Liver (tissue), 9 donors: Measurements from ENCODE around the gene KCTD16. TPM values are rescaled to one million over a fixed set of nuclear protein-coding genes. Genes with fewer than 3 reads are reported as not detected.

Source experiments
- DNase-seq: peaks from one replicate; pipeline ENCODE4 v3.0.0-alpha.2; 2017; ENCODE audit warnings: low spot score
- H3K27ac ChIP-seq, 2 donors: one replicate each; pipeline ENCODE4 v1.7.0; 2013; ENCODE audit warnings: inconsistent platforms in 2 of 2, low read length in 2 of 2, control low read depth in 1 of 2, low read depth in 1 of 2, mild to moderate bottlenecking in 1 of 2
- H3K27me3 ChIP-seq, 4 donors: one replicate each; pipeline versions ENCODE4 v1.6.1 to v1.7.0; 2013; ENCODE audit warnings: low read length in 3 of 4, inconsistent platforms in 1 of 4, mild to moderate bottlenecking in 1 of 4, moderate library complexity in 1 of 4; ENCODE audit not compliant: control insufficient read depth in 4 of 4, insufficient read depth in 4 of 4
- H3K36me3 ChIP-seq, 4 donors: one replicate each; pipeline versions ENCODE4 v1.6.1 to v1.7.0; 2013; ENCODE audit warnings: low read length in 3 of 4, mild to moderate bottlenecking in 3 of 4, low read depth in 1 of 4, moderate library complexity in 1 of 4; ENCODE audit not compliant: control insufficient read depth in 4 of 4, insufficient read depth in 3 of 4
- H3K4me1 ChIP-seq, 4 donors: one replicate each; pipeline versions ENCODE4 v1.6.1 to v1.7.0; 2013; ENCODE audit warnings: low read length in 3 of 4, mild to moderate bottlenecking in 3 of 4, moderate library complexity in 1 of 4; ENCODE audit not compliant: control insufficient read depth in 4 of 4, insufficient read depth in 4 of 4
- H3K4me3 ChIP-seq, 3 donors: one replicate each; pipeline versions ENCODE4 v1.6.1 to v1.7.0; 2013; ENCODE audit warnings: low read length in 3 of 3, control low read depth in 1 of 3, low read depth in 1 of 3, mild to moderate bottlenecking in 1 of 3
- H3K9ac ChIP-seq, 2 donors: one replicate each; pipeline ENCODE4 v1.7.0; 2013; ENCODE audit warnings: low read length in 2 of 2, mild to moderate bottlenecking in 2 of 2, moderate library complexity in 2 of 2, control low read depth in 1 of 2, low read depth in 1 of 2
- H3K9me3 ChIP-seq, 4 donors: one replicate each; pipeline versions ENCODE4 v1.6.1 to v1.7.0; 2013; ENCODE audit warnings: low read length in 3 of 4; ENCODE audit not compliant: control insufficient read depth in 4 of 4
- EGR1 ChIP-seq, 2 donors: IDR thresholded peaks; 2 replicates each; pipeline ENCODE4 v1.6.1; 2016 to 2018; ENCODE audit warnings: antibody characterized with exemption in 2 of 2, low read depth in 2 of 2
- FOXA1 ChIP-seq: IDR thresholded peaks from 2 replicates; pipeline ENCODE4 v1.6.1; 2016; ENCODE audit warnings: antibody characterized with exemption
- FOXA2 ChIP-seq: IDR thresholded peaks from 2 replicates; pipeline ENCODE4 v1.6.1; 2016; ENCODE audit warnings: antibody characterized with exemption
- GABPA ChIP-seq, 2 donors: IDR thresholded peaks in 1 of 2; conservative IDR thresholded peaks in 1 of 2; 2 replicates each; pipeline ENCODE4 v1.6.1; 2016; ENCODE audit warnings: antibody characterized with exemption in 2 of 2, mild to moderate bottlenecking in 1 of 2, moderate library complexity in 1 of 2
- HNF4A ChIP-seq, 2 donors: conservative IDR thresholded peaks; 2 replicates each; pipeline ENCODE4 v1.6.1; 2016; ENCODE audit warnings: antibody characterized with exemption in 2 of 2, mild to moderate bottlenecking in 2 of 2
- HNF4G ChIP-seq: IDR thresholded peaks from 2 replicates; pipeline ENCODE4 v1.6.1; 2016; ENCODE audit warnings: antibody characterized with exemption
- JUND ChIP-seq, 2 donors: IDR thresholded peaks; 2 replicates each; pipeline ENCODE4 v1.6.1; 2016; ENCODE audit warnings: antibody characterized with exemption in 2 of 2
- NR2F2 ChIP-seq: IDR thresholded peaks from 2 replicates; pipeline ENCODE4 v1.6.1; 2016; ENCODE audit warnings: antibody characterized with exemption
- RAD21 ChIP-seq, 2 donors: IDR thresholded peaks; 2 replicates each; pipeline ENCODE4 v1.6.1; 2016; ENCODE audit warnings: antibody characterized with exemption in 2 of 2, mild to moderate bottlenecking in 2 of 2
- RXRA ChIP-seq, 2 donors: IDR thresholded peaks; 2 replicates each; pipeline ENCODE4 v1.6.1; 2017 to 2018; ENCODE audit warnings: antibody characterized with exemption in 2 of 2, mild to moderate bottlenecking in 1 of 2
- SP1 ChIP-seq: IDR thresholded peaks from 2 replicates; pipeline ENCODE4 v1.6.1; 2018; ENCODE audit warnings: antibody characterized with exemption, mild to moderate bottlenecking
- TAF1 ChIP-seq: conservative IDR thresholded peaks from 2 replicates; pipeline ENCODE4 v1.6.1; 2016; ENCODE audit warnings: antibody characterized with exemption, mild to moderate bottlenecking
- YY1 ChIP-seq: IDR thresholded peaks from 2 replicates; pipeline ENCODE4 v1.6.1; 2016; ENCODE audit warnings: antibody characterized with exemption, mild to moderate bottlenecking
- WGBS: extraction: QIAGEN DNeasy Blood & Tissue Kit; methylation state at CpG from one replicate; pipeline ENCODE4 v1.1.7; 2013; 5-methylcytosine and 5-hydroxymethylcytosine counted together
- polyA plus RNA-seq, 2 donors: library from polyadenylated mRNA; stranded (reverse) in 1 of 2; unstranded in 1 of 2; fragments of 200-250 nt in 1 of 2; fragments of >200 nt in 1 of 2; fragmentation: Nextera tagmentation in 1 of 2; extraction: Ambion mirVana in 1 of 2; gene quantifications; one replicate each; pipeline versions ENCODE4 v1.2.1 to v1.2.3, GENCODE V29; 2013 to 2015
- total RNA-seq, 2 donors: library from RNA; depleted of rRNA; stranded (reverse); fragments of >200 nt; gene quantifications; one replicate each; pipeline ENCODE4 v1.2.3, GENCODE V29; 2014
- TF ChIP-seq, protein P1 (sequence below): IDR thresholded peaks from 2 replicates; pipeline ENCODE4 v1.6.1; 2016; ENCODE audit warnings: antibody characterized with exemption
- TF ChIP-seq, protein P2 (sequence below): IDR thresholded peaks from 2 replicates; pipeline ENCODE4 v1.6.1; 2016; ENCODE audit warnings: antibody characterized with exemption
- TF ChIP-seq, protein P3 (sequence below): IDR thresholded peaks from 2 replicates; pipeline ENCODE4 v1.6.1; 2016; ENCODE audit warnings: antibody characterized with exemption
- TF ChIP-seq, protein P4 (sequence below): fragments of 150-350 bp; IDR thresholded peaks from 2 replicates; pipeline ENCODE4 v1.5.1; 2017; ENCODE audit warnings: improper control_type of control experiment, low read depth, low read length; ENCODE audit not compliant: missing input control
- TF ChIP-seq, protein P5 (sequence below): IDR thresholded peaks from 2 replicates; pipeline ENCODE4 v1.6.1; 2016; ENCODE audit warnings: antibody characterized with exemption, mild to moderate bottlenecking
- donor health status: healthy.
- donor health status: healthy.
- donor health status: healthy.
- donor health status: healthy.
- donor health status: healthy.

KCTD16 gene
- total and polyA plus RNA-seq, 4 donors: under 0.01 to 0.05 (median 0.01) TPM; not detected in 1

DNA sequence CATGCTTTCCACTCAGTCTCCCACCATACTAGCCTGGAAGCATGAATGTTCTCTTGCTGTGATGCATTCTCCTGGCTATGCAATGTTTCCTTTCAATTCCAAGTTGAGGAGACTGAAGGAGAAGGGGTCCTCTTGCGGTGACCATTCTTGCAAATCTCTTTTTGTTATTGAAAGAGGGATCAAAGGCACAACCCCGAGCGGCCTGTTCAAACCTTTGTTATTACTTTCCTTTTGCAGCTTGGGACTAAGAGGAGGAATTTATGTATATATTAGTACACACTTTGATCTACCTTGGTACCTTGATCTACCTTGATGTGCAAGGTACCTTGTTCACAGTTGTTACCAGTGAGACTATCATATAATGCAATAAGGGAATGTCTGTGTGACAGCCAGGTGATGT, 147.3 kb downstream of the KCTD16 start:
- H3K27me3 ChIP-seq: no peaks in the 10 kb centered on the region
- no peak for TF ChIP-seq HNF4A (conservative IDR thresholded peaks at IDR 0.05)
- TF ChIP-seq HNF4G: no peak
- TF ChIP-seq, protein P1, sequence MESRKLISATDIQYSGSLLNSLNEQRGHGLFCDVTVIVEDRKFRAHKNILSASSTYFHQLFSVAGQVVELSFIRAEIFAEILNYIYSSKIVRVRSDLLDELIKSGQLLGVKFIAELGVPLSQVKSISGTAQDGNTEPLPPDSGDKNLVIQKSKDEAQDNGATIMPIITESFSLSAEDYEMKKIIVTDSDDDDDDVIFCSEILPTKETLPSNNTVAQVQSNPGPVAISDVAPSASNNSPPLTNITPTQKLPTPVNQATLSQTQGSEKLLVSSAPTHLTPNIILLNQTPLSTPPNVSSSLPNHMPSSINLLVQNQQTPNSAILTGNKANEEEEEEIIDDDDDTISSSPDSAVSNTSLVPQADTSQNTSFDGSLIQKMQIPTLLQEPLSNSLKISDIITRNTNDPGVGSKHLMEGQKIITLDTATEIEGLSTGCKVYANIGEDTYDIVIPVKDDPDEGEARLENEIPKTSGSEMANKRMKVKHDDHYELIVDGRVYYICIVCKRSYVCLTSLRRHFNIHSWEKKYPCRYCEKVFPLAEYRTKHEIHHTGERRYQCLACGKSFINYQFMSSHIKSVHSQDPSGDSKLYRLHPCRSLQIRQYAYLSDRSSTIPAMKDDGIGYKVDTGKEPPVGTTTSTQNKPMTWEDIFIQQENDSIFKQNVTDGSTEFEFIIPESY: no peak
- WGBS: 87% methylated on average over 3 of the region's 3 CpGs

GRCh38 chr5:144318460-144318859, 147.8 kb downstream of the KCTD16 start:
- WGBS: 81% methylated on average over 4 of the region's 4 CpGs
- no peak overlapping the region for H3K9ac ChIP-seq

More for the DNA sequence above, 147.3 kb downstream of the KCTD16 start:
- no peaks in the 10 kb centered on the region for H3K36me3 ChIP-seq
- DNase-seq: no peak
- H3K27ac ChIP-seq: no peak overlapping the region
- H3K9ac ChIP-seq: no peak overlapping the region
- peaks cover 0 to 8% (median 3%) of the 10 kb centered on the region in 4 donors for H3K4me1 ChIP-seq
- no peaks in the 10 kb centered on the region for H3K9me3 ChIP-seq
- H3K4me3 ChIP-seq: no peak overlapping the region

More at GRCh38 chr5:144318460-144318859, 147.8 kb downstream of the KCTD16 start:
- Histone ChIP-seq H3K27ac (no peak overlapping the region), H3K36me3 (no peaks in the 10 kb centered on the region), H3K4me1 (peaks cover 0 to 8% (median 3%) of the 10 kb centered on the region in 4 donors), H3K9me3 (no peaks in the 10 kb centered on the region), H3K27me3 (no peaks in the 10 kb centered on the region), H3K4me3 (no peak overlapping the region)
- no peak for DNase-seq
- TF ChIP-seq, protein P2, sequence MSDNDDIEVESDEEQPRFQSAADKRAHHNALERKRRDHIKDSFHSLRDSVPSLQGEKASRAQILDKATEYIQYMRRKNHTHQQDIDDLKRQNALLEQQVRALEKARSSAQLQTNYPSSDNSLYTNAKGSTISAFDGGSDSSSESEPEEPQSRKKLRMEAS: no peak
- TF ChIP-seq HNF4A (conservative IDR thresholded peaks at IDR 0.05) (no peak), FOXA1 (no peak), FOXA2 (no peak), NR2F2 (no peak), HNF4G (no peak), EGR1 (IDR thresholded peaks at IDR 0.05; ENCODE audit: low read depth in 2 of 2) (no peak), JUND (IDR thresholded peaks at IDR 0.05) (no peak), RAD21 (IDR thresholded peaks at IDR 0.05) (no peak), TAF1 (no peak), SP1 (no peak), GABPA (IDR thresholded peaks at IDR 0.05 in 1 of 2, conservative IDR thresholded peaks at IDR 0.05 in 1 of 2) (no peak), RXRA (IDR thresholded peaks at IDR 0.05) (no peak), YY1 (no peak)
- TF ChIP-seq, protein P1: no peak
- TF ChIP-seq, protein P3, sequence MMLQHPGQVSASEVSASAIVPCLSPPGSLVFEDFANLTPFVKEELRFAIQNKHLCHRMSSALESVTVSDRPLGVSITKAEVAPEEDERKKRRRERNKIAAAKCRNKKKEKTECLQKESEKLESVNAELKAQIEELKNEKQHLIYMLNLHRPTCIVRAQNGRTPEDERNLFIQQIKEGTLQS: no peak
- TF ChIP-seq, protein P4, sequence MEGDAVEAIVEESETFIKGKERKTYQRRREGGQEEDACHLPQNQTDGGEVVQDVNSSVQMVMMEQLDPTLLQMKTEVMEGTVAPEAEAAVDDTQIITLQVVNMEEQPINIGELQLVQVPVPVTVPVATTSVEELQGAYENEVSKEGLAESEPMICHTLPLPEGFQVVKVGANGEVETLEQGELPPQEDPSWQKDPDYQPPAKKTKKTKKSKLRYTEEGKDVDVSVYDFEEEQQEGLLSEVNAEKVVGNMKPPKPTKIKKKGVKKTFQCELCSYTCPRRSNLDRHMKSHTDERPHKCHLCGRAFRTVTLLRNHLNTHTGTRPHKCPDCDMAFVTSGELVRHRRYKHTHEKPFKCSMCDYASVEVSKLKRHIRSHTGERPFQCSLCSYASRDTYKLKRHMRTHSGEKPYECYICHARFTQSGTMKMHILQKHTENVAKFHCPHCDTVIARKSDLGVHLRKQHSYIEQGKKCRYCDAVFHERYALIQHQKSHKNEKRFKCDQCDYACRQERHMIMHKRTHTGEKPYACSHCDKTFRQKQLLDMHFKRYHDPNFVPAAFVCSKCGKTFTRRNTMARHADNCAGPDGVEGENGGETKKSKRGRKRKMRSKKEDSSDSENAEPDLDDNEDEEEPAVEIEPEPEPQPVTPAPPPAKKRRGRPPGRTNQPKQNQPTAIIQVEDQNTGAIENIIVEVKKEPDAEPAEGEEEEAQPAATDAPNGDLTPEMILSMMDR: no peak
- TF ChIP-seq, protein P5, sequence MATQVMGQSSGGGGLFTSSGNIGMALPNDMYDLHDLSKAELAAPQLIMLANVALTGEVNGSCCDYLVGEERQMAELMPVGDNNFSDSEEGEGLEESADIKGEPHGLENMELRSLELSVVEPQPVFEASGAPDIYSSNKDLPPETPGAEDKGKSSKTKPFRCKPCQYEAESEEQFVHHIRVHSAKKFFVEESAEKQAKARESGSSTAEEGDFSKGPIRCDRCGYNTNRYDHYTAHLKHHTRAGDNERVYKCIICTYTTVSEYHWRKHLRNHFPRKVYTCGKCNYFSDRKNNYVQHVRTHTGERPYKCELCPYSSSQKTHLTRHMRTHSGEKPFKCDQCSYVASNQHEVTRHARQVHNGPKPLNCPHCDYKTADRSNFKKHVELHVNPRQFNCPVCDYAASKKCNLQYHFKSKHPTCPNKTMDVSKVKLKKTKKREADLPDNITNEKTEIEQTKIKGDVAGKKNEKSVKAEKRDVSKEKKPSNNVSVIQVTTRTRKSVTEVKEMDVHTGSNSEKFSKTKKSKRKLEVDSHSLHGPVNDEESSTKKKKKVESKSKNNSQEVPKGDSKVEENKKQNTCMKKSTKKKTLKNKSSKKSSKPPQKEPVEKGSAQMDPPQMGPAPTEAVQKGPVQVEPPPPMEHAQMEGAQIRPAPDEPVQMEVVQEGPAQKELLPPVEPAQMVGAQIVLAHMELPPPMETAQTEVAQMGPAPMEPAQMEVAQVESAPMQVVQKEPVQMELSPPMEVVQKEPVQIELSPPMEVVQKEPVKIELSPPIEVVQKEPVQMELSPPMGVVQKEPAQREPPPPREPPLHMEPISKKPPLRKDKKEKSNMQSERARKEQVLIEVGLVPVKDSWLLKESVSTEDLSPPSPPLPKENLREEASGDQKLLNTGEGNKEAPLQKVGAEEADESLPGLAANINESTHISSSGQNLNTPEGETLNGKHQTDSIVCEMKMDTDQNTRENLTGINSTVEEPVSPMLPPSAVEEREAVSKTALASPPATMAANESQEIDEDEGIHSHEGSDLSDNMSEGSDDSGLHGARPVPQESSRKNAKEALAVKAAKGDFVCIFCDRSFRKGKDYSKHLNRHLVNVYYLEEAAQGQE: no peak
